ENCODE data around the gene TLR9. TPM values are rescaled to one million over a fixed set of nuclear protein-coding genes. Genes with fewer than 3 reads are reported as not detected.

Gene TLR9
- total and polyA plus RNA-seq, 2 donors from 2014 or later = 0.94 TPM; not detected in 1

GRCh38 chr3:52246728-52247408 lies 21.4 kb upstream of the TLR9 start:
- Histone ChIP-seq H3K36me3 (ENCODE audit: control insufficient read depth in 2 of 3, insufficient read depth in 3 of 3, low read length in 3 of 3) (peaks cover 0 to 7% (median 0%) of the 10 kb centered on the region in 3 donors), H3K27ac (ENCODE audit: low read depth in 2 of 2, low read length in 2 of 2) (peak overlapping the region in 1 of 2 donors; percentile 57), H3K4me1 (ENCODE audit: control insufficient read depth in 2 of 3, insufficient read depth in 2 of 3, low read depth in 1 of 3, low read length in 3 of 3) (peaks cover 0 to 8% (median 0%) of the 10 kb centered on the region in 3 donors), H3K9ac (ENCODE audit: low read length in 3 of 3) (no peak overlapping the region), H3K27me3 (ENCODE audit: control insufficient read depth, insufficient read depth, low read length) (no peaks in the 10 kb centered on the region), H3K4me3 (ENCODE audit: low read length in 3 of 3) (peak overlapping the region in 1 of 3 donors; percentile 45), H3K9me3 (ENCODE audit: control insufficient read depth in 2 of 3, insufficient read depth in 1 of 3, low read length in 3 of 3) (no peaks in the 10 kb centered on the region)
- DNase-seq (peak in 1 of 5 donors; percentile 42), FAIRE-seq (no peak)
- TF ChIP-seq CTCF (IDR thresholded peaks at IDR 0.05; ENCODE audit: borderline replicate concordance, extremely low read depth, insufficient read depth) = no peak
- intact Hi-C loops (cut with DNase I) = no loop called here

- intact Hi-C loops (cut with DNase I) = no loop called here
- peaks cover 0 to 8% (median 0%) of the 10 kb centered on the region in 3 donors for H3K4me1 ChIP-seq (ENCODE audit: control insufficient read depth in 2 of 3, insufficient read depth in 2 of 3, low read depth in 1 of 3, low read length in 3 of 3)
- H3K9ac ChIP-seq (ENCODE audit: low read length in 3 of 3) = peak overlapping the region in 1 of 3 donors; percentile 55
- no peak for TF ChIP-seq CTCF (IDR thresholded peaks at IDR 0.05; ENCODE audit: borderline replicate concordance, extremely low read depth, insufficient read depth)
- peak overlapping the region; percentile 30 to 45 (median 30) for H3K4me3 ChIP-seq (ENCODE audit: low read length in 3 of 3)
- no peaks in the 10 kb centered on the region for H3K9me3 ChIP-seq (ENCODE audit: control insufficient read depth in 2 of 3, insufficient read depth in 1 of 3, low read length in 3 of 3)
- H3K27ac ChIP-seq (ENCODE audit: low read depth in 2 of 2, low read length in 2 of 2) = peak overlapping the region; percentile 57 to 84
- FAIRE-seq = no peak
- H3K36me3 ChIP-seq (ENCODE audit: control insufficient read depth in 2 of 3, insufficient read depth in 3 of 3, low read length in 3 of 3) = peaks cover 0 to under 1% (median 0%) of the 10 kb centered on the region in 3 donors
- no peaks in the 10 kb centered on the region for H3K27me3 ChIP-seq (ENCODE audit: control insufficient read depth, insufficient read depth, low read length)
- DNase-seq = no peak
These were observed 20.8 kb upstream of the TLR9 start for GRCh38 chr3:52246264-52246620.

GRCh38 chr3:52245322-52246263 lies 20.1 kb upstream of the TLR9 start, which contains the start of gene PPM1M:
Gene PPM1M, plus strand, starts transcription at chr3:52245759. Its CDS starts 66 bp downstream, at chr3:52245825.
- Histone ChIP-seq H3K9ac (ENCODE audit: low read length in 3 of 3) (peak within 1 kb of the TSS; percentile 7 to 56 (median 43)), H3K36me3 (ENCODE audit: control insufficient read depth in 2 of 3, insufficient read depth in 3 of 3, low read length in 3 of 3) (no peaks in the 10 kb centered on the region), H3K4me1 (ENCODE audit: control insufficient read depth in 2 of 3, insufficient read depth in 2 of 3, low read depth in 1 of 3, low read length in 3 of 3) (peaks cover 0 to 8% (median 0%) of the 10 kb centered on the region in 3 donors), H3K27me3 (ENCODE audit: control insufficient read depth, insufficient read depth, low read length) (no peaks in the 10 kb centered on the region), H3K4me3 (ENCODE audit: low read length in 3 of 3) (peak within 1 kb of the TSS; percentile 51 to 68 (median 54)), H3K27ac (ENCODE audit: low read depth in 2 of 2, low read length in 2 of 2) (peak within 1 kb of the TSS; percentile 57 to 84), H3K9me3 (ENCODE audit: control insufficient read depth in 2 of 3, insufficient read depth in 1 of 3, low read length in 3 of 3) (no peaks in the 10 kb centered on the region)
- no peak for TF ChIP-seq CTCF (IDR thresholded peaks at IDR 0.05; ENCODE audit: borderline replicate concordance, extremely low read depth, insufficient read depth)
- FAIRE-seq = no peak
- intact Hi-C loops (cut with DNase I) = no loop called here
- peak; percentile 57 to 86 (median 73) for DNase-seq

Measured in kidney (tissue), 14 donors.